Testis (tissue), 2 donors: ENCODE measurements around the gene CDH20.
"Not testable (repeated sequence)": the region's sequence is repeated elsewhere in the genome, so short reads cannot be mapped to it uniquely, and the experiment has no call there.

Experiments
- CTCF ChIP-seq, 3 experiments: fragments of 450-650 bp in 2 of 3; fragments of 200-600 bp in 1 of 3; sonication (generic) in 1 of 3; IDR thresholded peaks; one replicate each; pipeline ENCODE4 v1.5.1; 2016 to 2019; ENCODE audit warnings: antibody characterized with exemption in 3 of 3, mild to moderate bottlenecking in 2 of 3, moderate library complexity in 1 of 3
- POLR2A ChIP-seq: fragments of 450-650 bp; IDR thresholded peaks from one replicate; pipeline ENCODE4 v1.6.1; 2017; ENCODE audit warnings: antibody characterized with exemption, mild to moderate bottlenecking, moderate library complexity

GRCh38 chr18:61369671-61370070 lies 36.4 kb downstream of the CDH20 start:
- TF ChIP-seq CTCF (IDR thresholded peaks at IDR 0.05); POLR2A: not testable (repeated sequence)
